ENCODE data around the gene FKBP4.

- TF ChIP-seq RFX5 (IDR thresholded peaks at IDR 0.05; ENCODE audit: low read depth, low read length) = no peak
- TF ChIP-seq E2F3 (CRISPR knock-in tag; IDR thresholded peaks at IDR 0.05) = no peak
- TF ChIP-seq MYC (IDR thresholded peaks at IDR 0.05; ENCODE audit: low read depth, low read length) = no peak
- no peak for TF ChIP-seq MYC (CRISPR knock-in tag; IDR thresholded peaks at IDR 0.05; ENCODE audit: borderline replicate concordance, low read depth)
- TF ChIP-seq KDM1A (IDR thresholded peaks at IDR 0.05) = no peak
- TF ChIP-seq GMEB1 (CRISPR knock-in tag; IDR thresholded peaks at IDR 0.05) = no peak
Observed at GRCh38 chr12:2775431-2775830, 19.3 kb upstream of the FKBP4 start.
